Skeletal muscle satellite cell (primary cell): ENCODE results near the gene PRR29. TPM values are rescaled to one million over a fixed set of nuclear protein-coding genes. Genes with fewer than 3 reads are reported as not detected.
A peak's percentile ranks its signal among the peaks of the same experiment; 100 is the strongest.

Source experiments
- H3K27me3 ChIP-seq: 2 replicates; pipeline ENCODE4 v1.7.0; 2013; ENCODE audit warnings: low read length; ENCODE audit not compliant: control insufficient read depth, insufficient read depth
- H3K36me3 ChIP-seq: 2 replicates; pipeline ENCODE4 v1.7.0; 2013; ENCODE audit warnings: mild to moderate bottlenecking, control low read depth, low read length; ENCODE audit not compliant: insufficient read depth
- H3K4me1 ChIP-seq: 2 replicates; pipeline ENCODE4 v1.7.0; 2013; ENCODE audit warnings: low read length; ENCODE audit not compliant: control insufficient read depth, insufficient read depth
- H3K4me2 ChIP-seq: 2 replicates; pipeline ENCODE4 v1.7.0; 2013; ENCODE audit warnings: mild to moderate bottlenecking, low read length
- H3K4me3 ChIP-seq: 2 replicates; pipeline ENCODE4 v1.7.0; 2013; ENCODE audit warnings: low read length
- H3K9ac ChIP-seq: 2 replicates; pipeline ENCODE4 v1.7.0; 2013; ENCODE audit warnings: mild to moderate bottlenecking, low read depth, low read length, moderate library complexity
- H3K9me3 ChIP-seq: replicated peaks from 2 replicates; pipeline ENCODE4 v1.7.0; 2013; ENCODE audit warnings: mild to moderate bottlenecking, control low read depth, low read length
- total RNA-seq: library from RNA; depleted of rRNA; stranded (reverse); fragments of >200 nt; gene quantifications from 2 replicates; pipeline ENCODE4 v1.2.3, GENCODE V29; 2012; rRNA removed

PRR29 gene
- total RNA-seq = 0.44 and 1.5 TPM in 2 replicates

DNA sequence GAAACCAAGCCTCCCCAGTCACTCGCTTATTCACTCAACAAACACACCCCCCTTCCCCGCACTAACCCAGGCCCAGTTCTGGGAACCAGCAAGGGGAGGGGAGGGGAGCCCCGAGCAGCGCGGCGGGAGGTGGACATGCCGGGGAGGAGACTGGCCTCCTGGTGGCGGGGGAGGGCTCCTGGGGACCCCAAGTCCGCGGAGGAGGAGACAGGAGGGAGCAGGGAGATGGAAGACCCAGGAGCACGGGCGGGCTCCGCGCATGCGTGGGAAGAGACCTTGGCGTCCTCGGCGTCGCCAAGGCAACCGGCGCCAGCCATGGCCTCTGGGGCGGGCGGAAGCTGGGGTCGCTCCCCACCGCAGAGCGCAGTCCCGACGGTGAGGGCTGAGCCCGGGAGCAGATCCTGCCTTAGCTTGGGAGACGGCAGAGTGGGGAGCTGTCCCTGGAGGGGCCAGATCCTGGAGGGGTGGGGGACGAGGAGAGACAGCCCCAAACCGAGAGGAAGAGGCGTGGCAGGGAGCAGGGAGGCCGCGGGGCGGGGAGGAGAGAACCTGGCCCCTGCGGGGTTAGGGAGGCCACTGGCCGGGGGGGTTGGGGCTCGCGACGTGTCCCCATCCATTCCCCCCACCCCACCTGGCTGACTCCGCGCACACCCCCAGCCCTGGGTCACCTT is at the start of gene PRR29:
PRR29 (plus strand) TSS at position 302 of the 671 bp plus-strand sequence; CDS start at position 316, 14 bp downstream.
- Histone ChIP-seq H3K4me1 (peaks cover 6% of the 10 kb centered on the region), H3K27me3 (peaks cover 64% of the 10 kb centered on the region), H3K4me3 (peak within 1 kb of the TSS; percentile 88), H3K9ac (peak within 1 kb of the TSS; percentile 26), H3K4me2 (peak within 1 kb of the TSS; percentile 99), H3K9me3 (no peaks in the 10 kb centered on the region), H3K36me3 (no peaks in the 10 kb centered on the region)

- H3K4me1 ChIP-seq = no peaks in the 10 kb centered on the region
- no peaks in the 10 kb centered on the region for H3K36me3 ChIP-seq
- peaks cover 23% of the 10 kb centered on the region for H3K27me3 ChIP-seq
- no peak overlapping the region for H3K4me2 ChIP-seq
- H3K4me3 ChIP-seq = no peak overlapping the region
- no peak overlapping the region for H3K9ac ChIP-seq
- no peaks in the 10 kb centered on the region for H3K9me3 ChIP-seq
Observed at GRCh38 chr17:63948521-63948920, 49.6 kb upstream of the PRR29 start.

DNA sequence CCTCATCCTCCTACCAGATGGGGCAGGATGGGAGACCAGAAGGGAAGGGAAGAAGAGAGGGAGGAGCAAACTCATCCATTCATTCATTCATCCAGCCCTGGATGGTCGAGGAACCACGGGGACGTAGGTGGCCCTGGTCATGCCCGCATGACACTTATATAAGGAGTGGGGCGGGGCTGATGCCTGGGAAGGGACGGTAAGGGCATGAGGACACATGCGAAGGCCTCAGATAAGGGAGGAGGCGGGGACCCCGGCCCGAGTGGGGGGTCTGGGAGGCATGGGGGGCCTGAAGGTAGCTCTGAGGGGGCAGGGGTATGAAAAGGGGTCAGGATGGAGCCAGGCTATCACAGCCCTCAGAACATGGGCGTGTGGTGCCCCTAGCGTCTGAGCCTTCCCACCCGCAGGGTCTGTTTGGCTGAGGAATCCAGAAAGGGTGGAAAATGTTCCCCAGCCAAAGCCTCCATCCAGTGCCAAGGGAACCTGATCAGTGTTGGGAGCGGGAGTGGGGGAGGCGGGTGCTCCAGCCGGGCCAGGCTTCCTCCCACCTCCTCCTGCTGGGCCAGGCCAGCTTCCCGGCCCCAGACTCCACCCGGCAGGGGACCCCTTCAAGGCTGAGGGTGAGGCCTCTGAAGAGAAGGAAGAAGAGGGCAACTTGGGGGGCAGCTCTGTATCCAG is 48.4 kb upstream of the PRR29 start:
- no peaks in the 10 kb centered on the region for H3K36me3 ChIP-seq
- H3K9ac ChIP-seq = no peak overlapping the region
- H3K4me3 ChIP-seq = no peak overlapping the region
- no peaks in the 10 kb centered on the region for H3K4me1 ChIP-seq
- no peak overlapping the region for H3K4me2 ChIP-seq
- no peaks in the 10 kb centered on the region for H3K9me3 ChIP-seq
- H3K27me3 ChIP-seq = peaks cover 19% of the 10 kb centered on the region

- Histone ChIP-seq H3K4me1 (no peaks in the 10 kb centered on the region), H3K9ac (no peak overlapping the region), H3K4me3 (no peak overlapping the region)
Observed at GRCh38 chr17:63950940-63951907, 46.9 kb upstream of the PRR29 start.

GRCh38 chr17:63954402-63955063 is 43.6 kb upstream of the PRR29 start:
- H3K36me3 ChIP-seq = no peaks in the 10 kb centered on the region
- H3K27me3 ChIP-seq = peaks cover 12% of the 10 kb centered on the region
- no peaks in the 10 kb centered on the region for H3K4me1 ChIP-seq
- H3K4me3 ChIP-seq = no peak overlapping the region
- no peak overlapping the region for H3K4me2 ChIP-seq
- H3K9ac ChIP-seq = no peak overlapping the region
- no peaks in the 10 kb centered on the region for H3K9me3 ChIP-seq

More at GRCh38 chr17:63950940-63951907, 46.9 kb upstream of the PRR29 start:
- Histone ChIP-seq H3K4me2 (no peak overlapping the region), H3K9me3 (no peaks in the 10 kb centered on the region), H3K27me3 (peaks cover 18% of the 10 kb centered on the region), H3K36me3 (no peaks in the 10 kb centered on the region)

- no peaks in the 10 kb centered on the region for H3K9me3 ChIP-seq
- H3K4me1 ChIP-seq = no peaks in the 10 kb centered on the region
- H3K9ac ChIP-seq = no peak overlapping the region
- H3K36me3 ChIP-seq = no peaks in the 10 kb centered on the region
- H3K27me3 ChIP-seq = peaks cover 12% of the 10 kb centered on the region
- H3K4me3 ChIP-seq = no peak overlapping the region
- H3K4me2 ChIP-seq = no peak overlapping the region
Observed at GRCh38 chr17:63955232-63955631, 42.9 kb upstream of the PRR29 start.

DNA sequence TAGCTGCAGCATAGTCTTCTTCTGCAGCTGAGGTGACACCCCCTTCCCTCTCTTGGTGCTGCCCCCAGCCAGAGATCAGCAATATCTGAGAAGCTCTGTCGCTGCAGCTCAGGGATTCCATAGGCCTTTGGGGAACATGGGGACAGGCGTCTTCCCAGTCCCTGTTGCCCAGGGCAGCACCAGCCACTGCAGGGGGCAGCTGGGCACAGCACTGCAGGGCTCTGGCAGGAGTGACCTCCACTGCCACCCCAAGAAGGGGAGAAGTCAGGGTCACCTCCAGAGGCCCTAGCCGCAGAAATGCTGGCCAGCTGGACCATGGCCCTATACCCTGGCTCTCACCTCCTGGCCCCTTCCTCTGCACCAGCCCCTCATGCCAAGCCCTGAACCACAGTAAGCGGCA is 42.4 kb upstream of the PRR29 start:
- Histone ChIP-seq H3K36me3 (no peaks in the 10 kb centered on the region), H3K4me2 (no peak overlapping the region), H3K9me3 (no peaks in the 10 kb centered on the region), H3K9ac (no peak overlapping the region), H3K4me3 (no peak overlapping the region), H3K4me1 (no peaks in the 10 kb centered on the region), H3K27me3 (peaks cover 17% of the 10 kb centered on the region)

- H3K27me3 ChIP-seq = peaks cover 13% of the 10 kb centered on the region
- no peak overlapping the region for H3K4me3 ChIP-seq
Observed at GRCh38 chr17:63956296-63956920, 41.7 kb upstream of the PRR29 start.

DNA sequence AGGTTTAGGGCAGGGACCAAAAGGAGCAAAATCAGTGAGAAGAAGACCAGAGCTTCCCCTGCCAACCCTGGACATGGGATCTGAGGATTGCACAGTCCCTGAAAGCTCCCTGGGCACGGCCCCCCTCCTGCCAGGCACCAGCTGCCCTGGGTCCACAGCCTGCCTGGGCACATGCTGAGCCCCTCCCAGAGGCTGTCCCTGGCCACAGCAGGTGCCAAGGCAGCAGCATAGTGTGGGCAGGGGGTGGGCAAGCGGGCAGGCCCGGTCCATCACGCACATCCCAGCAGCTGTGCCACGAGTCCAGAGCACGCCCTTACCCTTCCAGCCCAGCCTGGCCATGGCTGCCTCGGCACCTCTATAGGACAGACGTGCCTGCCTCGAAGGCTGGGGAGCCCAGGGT is 38.1 kb upstream of the PRR29 start:
- Histone ChIP-seq H3K27me3 (peaks cover 31% of the 10 kb centered on the region), H3K9me3 (no peaks in the 10 kb centered on the region), H3K4me2 (no peak overlapping the region), H3K9ac (no peak overlapping the region), H3K36me3 (no peaks in the 10 kb centered on the region), H3K4me3 (no peak overlapping the region), H3K4me1 (no peaks in the 10 kb centered on the region)

More at GRCh38 chr17:63956296-63956920, 41.7 kb upstream of the PRR29 start:
- Histone ChIP-seq H3K9ac (no peak overlapping the region), H3K36me3 (no peaks in the 10 kb centered on the region), H3K4me2 (no peak overlapping the region), H3K9me3 (no peaks in the 10 kb centered on the region), H3K4me1 (no peaks in the 10 kb centered on the region)

- H3K4me3 ChIP-seq = no peak overlapping the region
- H3K9me3 ChIP-seq = no peaks in the 10 kb centered on the region
- no peaks in the 10 kb centered on the region for H3K4me1 ChIP-seq
- H3K9ac ChIP-seq = no peak overlapping the region
- H3K27me3 ChIP-seq = peaks cover 31% of the 10 kb centered on the region
- H3K4me2 ChIP-seq = no peak overlapping the region
- H3K36me3 ChIP-seq = no peaks in the 10 kb centered on the region
Observed at GRCh38 chr17:63960430-63960829, 37.7 kb upstream of the PRR29 start.
